ENCODE measurements around the gene ZAR1.

DNA sequence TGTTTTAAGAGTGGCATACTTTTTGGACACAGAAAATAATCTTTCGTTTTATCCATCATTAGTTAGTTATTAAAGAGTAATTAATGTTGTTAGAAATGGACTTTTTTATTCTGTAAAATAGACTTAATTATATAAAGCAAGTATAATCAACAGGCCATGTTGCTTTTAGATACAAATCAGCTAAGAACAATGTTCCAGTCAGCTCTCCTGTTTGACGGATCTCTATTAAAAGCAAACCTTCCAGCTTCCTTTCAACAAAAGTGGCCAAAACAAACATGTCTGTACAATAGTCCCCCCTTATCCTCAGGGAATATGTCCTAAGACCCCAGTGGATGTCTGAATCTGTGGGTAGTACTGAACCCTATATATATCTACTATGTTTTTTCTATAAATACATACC, 11.8 kb upstream of the ZAR1 start:
- no peak for TF ChIP-seq CTCF (conservative IDR thresholded peaks at IDR 0.05; ENCODE audit: low read depth, low read length)
- no peak for TF ChIP-seq EZH2 (IDR thresholded peaks at IDR 0.05; ENCODE audit: borderline replicate concordance, low read depth, low read length, poor library complexity, severe bottlenecking)
